Measurements from ENCODE around the gene MRPS34.

The MRPS34 gene

GRCh38 chr16:1768767-1769401 is 4.0 kb downstream of the MRPS34 start:
- DNase-seq = no peak

GRCh38 chr16:1768061-1768766 is 4.7 kb downstream of the MRPS34 start:
- DNase-seq = no peak

- no peak for DNase-seq
Measured at GRCh38 chr16:1767116-1767994, 5.6 kb downstream of the MRPS34 start.

GRCh38 chr16:1766701-1767100 is 6.2 kb downstream of the MRPS34 start:
- DNase-seq = no peak

GRCh38 chr16:1766231-1766630 is 6.7 kb downstream of the MRPS34 start:
- no peak for DNase-seq

- DNase-seq = no peak
Measured at GRCh38 chr16:1765826-1766225, 7.1 kb downstream of the MRPS34 start.

GRCh38 chr16:1764971-1765370 is 8.0 kb downstream of the MRPS34 start:
- DNase-seq = no peak

GRCh38 chr16:1763521-1764511 is 9.1 kb downstream of the MRPS34 start:
- peak in 1 of 2 experiments; percentile 1 for DNase-seq

GRCh38 chr16:1762879-1763520 is 9.9 kb downstream of the MRPS34 start:
- no peak for DNase-seq

GRCh38 chr16:1762196-1762878 is 10.6 kb downstream of the MRPS34 start:
- DNase-seq = no peak

GRCh38 chr16:1761751-1762150 is 11.2 kb downstream of the MRPS34 start:
- DNase-seq = no peak

- DNase-seq = no peak
Measured at GRCh38 chr16:1760911-1761310, 12.0 kb downstream of the MRPS34 start.

- no peak for DNase-seq
Measured at GRCh38 chr16:1759511-1759910, 13.4 kb downstream of the MRPS34 start.

- DNase-seq = no peak
Measured at GRCh38 chr16:1758923-1759322, 14.0 kb downstream of the MRPS34 start.

GRCh38 chr16:1757714-1758461 is 15.0 kb downstream of the MRPS34 start:
- DNase-seq = no peak

GRCh38 chr16:1754204-1754603 is 18.7 kb downstream of the MRPS34 start:
- no peak for DNase-seq

GRCh38 chr16:1752853-1753252 is 20.1 kb downstream of the MRPS34 start:
- no peak for DNase-seq

GRCh38 chr16:1751946-1752345 is 21.0 kb downstream of the MRPS34 start:
- DNase-seq = no peak

GRCh38 chr16:1749152-1750117 is 23.5 kb downstream of the MRPS34 start:
- DNase-seq = no peak
